GM23338 (cell line): ENCODE results near the gene S100A14. TPM values are rescaled to one million over a fixed set of nuclear protein-coding genes. Genes with fewer than 3 reads are reported as not detected.

ENCODE experiments used
- ATAC-seq: fragments of 200-7000 bp; cut with Tn5 transposase; 3 replicates; pipeline ENCODE4 v1.9.1; 2020
- DNase-seq: peaks from one replicate; pipeline ENCODE4 v3.0.0-alpha.2; 2015; ENCODE audit warnings: low spot score
- H2AFZ ChIP-seq: fragments of 200-600 bp; sonication (generic); 2 replicates; pipeline ENCODE4 v1.8.0; 2016; ENCODE audit warnings: antibody characterized with exemption, mild to moderate bottlenecking, moderate library complexity
- H3F3A ChIP-seq: fragments of 200-600 bp; sonication (generic); replicated peaks from 2 replicates; pipeline ENCODE4 v1.8.0; 2017; ENCODE audit warnings: antibody characterized with exemption, mixed run types, low read depth
- H3K27ac ChIP-seq: fragments of 200-600 bp; sonication (generic); 2 replicates; pipeline ENCODE4 v1.6.1; 2016; ENCODE audit warnings: low read depth
- H3K27me3 ChIP-seq: fragments of 200-600 bp; sonication (generic); 2 replicates; pipeline ENCODE4 v1.8.0; 2016; ENCODE audit warnings: mild to moderate bottlenecking, mixed run types, moderate library complexity; ENCODE audit not compliant: insufficient read depth
- H3K36me3 ChIP-seq: fragments of 200-600 bp; sonication (generic); 2 replicates; pipeline ENCODE4 v1.8.0; 2016; ENCODE audit warnings: mild to moderate bottlenecking; ENCODE audit not compliant: insufficient read depth
- H3K4me1 ChIP-seq: fragments of 200-600 bp; sonication (generic); 2 replicates; pipeline ENCODE4 v1.8.0; 2016; ENCODE audit warnings: mild to moderate bottlenecking, moderate library complexity; ENCODE audit not compliant: insufficient read depth
- H3K4me2 ChIP-seq: fragments of 200-600 bp; sonication (generic); 2 replicates; pipeline ENCODE4 v1.7.1; 2017; ENCODE audit warnings: mixed run types
- H3K4me3 ChIP-seq: fragments of 200-600 bp; sonication (generic); 2 replicates; pipeline ENCODE4 v1.6.1; 2016; ENCODE audit warnings: mixed run types
- H3K79me2 ChIP-seq: fragments of 200-600 bp; sonication (generic); replicated peaks from 2 replicates; pipeline ENCODE4 v1.8.0; 2017; ENCODE audit warnings: mild to moderate bottlenecking; ENCODE audit not compliant: insufficient read depth
- H3K9me2 ChIP-seq: fragments of 200-600 bp; sonication (generic); 2 replicates; pipeline ENCODE4 v1.8.0; 2017; ENCODE audit not compliant: insufficient read depth
- H4K20me1 ChIP-seq: fragments of 200-600 bp; sonication (generic); replicated peaks from 2 replicates; pipeline ENCODE4 v1.8.0; 2017; ENCODE audit warnings: mild to moderate bottlenecking; ENCODE audit not compliant: insufficient read depth
- H3K27ac Mint-ChIP-seq: 2 replicates; pipeline ENCODE4 v1.8.0; 2020; ENCODE audit warnings: inconsistent platforms, mild to moderate bottlenecking, moderate library complexity, mixed read lengths
- H3K27me3 Mint-ChIP-seq: 3 replicates; pipeline ENCODE4 v1.8.0; 2022; ENCODE audit warnings: low read depth, mild to moderate bottlenecking, moderate library complexity, mixed read lengths, inconsistent platforms; ENCODE audit not compliant: insufficient read depth, poor library complexity
- H3K36me3 Mint-ChIP-seq: 3 replicates; pipeline ENCODE4 v1.8.0; 2021; ENCODE audit warnings: low read depth, mild to moderate bottlenecking, inconsistent platforms, moderate library complexity, mixed read lengths
- H3K4me1 Mint-ChIP-seq: 3 replicates; pipeline ENCODE4 v1.8.0; 2020; ENCODE audit warnings: mild to moderate bottlenecking, inconsistent platforms, mixed read lengths
- H3K4me3 Mint-ChIP-seq: 3 replicates; pipeline ENCODE4 v1.8.0; 2021; ENCODE audit warnings: moderate library complexity, mild to moderate bottlenecking, inconsistent platforms, mixed read lengths
- H3K9me3 Mint-ChIP-seq: 3 replicates; pipeline ENCODE4 v1.8.0; 2020; ENCODE audit warnings: moderate library complexity, mild to moderate bottlenecking, inconsistent platforms, mixed read lengths
- CREB1 ChIP-seq: fragments of 250-450 bp; sonication (Bioruptor Pico); IDR thresholded peaks from 2 replicates; pipeline ENCODE4 v1.5.0; 2020; ENCODE audit warnings: low read depth, mild to moderate bottlenecking, moderate library complexity
- CTCF ChIP-seq, 2 experiments: fragments of 200-600 bp in 1 of 2; sonication (generic) in 1 of 2; conservative IDR thresholded peaks; 2 replicates each; pipeline versions ENCODE4 v1.5.1 to v1.6.1; 2016 to 2017; ENCODE audit warnings: antibody characterized with exemption in 2 of 2, low read depth in 2 of 2, mild to moderate bottlenecking in 2 of 2, moderate library complexity in 1 of 2
- ETS1 ChIP-seq: IDR thresholded peaks from 2 replicates; pipeline ENCODE4 v1.6.1; 2016; ENCODE audit warnings: antibody characterized with exemption
- EZH2 ChIP-seq: fragments of 200-600 bp; sonication (generic); IDR thresholded peaks from one replicate; pipeline ENCODE4 v1.8.0; 2017; ENCODE audit warnings: antibody characterized with exemption, mild to moderate bottlenecking, low read depth; ENCODE audit not compliant: unreplicated experiment
- EZH2phosphoT487 ChIP-seq: fragments of 200-600 bp; sonication (generic); IDR thresholded peaks from one replicate; pipeline ENCODE4 v1.8.1; 2018; ENCODE audit warnings: antibody characterized with exemption; ENCODE audit not compliant: unreplicated experiment
- JUNB ChIP-seq: IDR thresholded peaks from one replicate; pipeline ENCODE4 v1.6.1; 2016; ENCODE audit warnings: antibody characterized with exemption; ENCODE audit not compliant: unreplicated experiment
- NANOG ChIP-seq: IDR thresholded peaks from 2 replicates; pipeline ENCODE4 v1.6.1; 2016; ENCODE audit warnings: antibody characterized with exemption, borderline replicate concordance
- POLR2AphosphoS5 ChIP-seq: IDR thresholded peaks from 2 replicates; pipeline ENCODE4 v1.6.1; 2016; ENCODE audit warnings: antibody characterized with exemption, low read depth
- STAT1 ChIP-seq: IDR thresholded peaks from one replicate; pipeline ENCODE4 v1.6.1; 2016; ENCODE audit warnings: antibody characterized with exemption; ENCODE audit not compliant: unreplicated experiment
- ZNF114 ChIP-seq: fragments of 250-450 bp; sonication (Bioruptor Pico); IDR thresholded peaks from 2 replicates; pipeline ENCODE4 v1.5.0; 2020; ENCODE audit warnings: mild to moderate bottlenecking, moderate library complexity
- ZNF331 ChIP-seq: fragments of 250-450 bp; sonication (Bioruptor Pico); IDR thresholded peaks from 2 replicates; pipeline ENCODE4 v1.5.0; 2020; ENCODE audit warnings: low read depth, mild to moderate bottlenecking, moderate library complexity
- ZNF462 ChIP-seq: fragments of 250-450 bp; sonication (Bioruptor Pico); IDR thresholded peaks from 2 replicates; pipeline ENCODE4 v1.5.0; 2020; ENCODE audit warnings: mild to moderate bottlenecking, moderate library complexity
- long read RNA-seq: library from polyadenylated mRNA; unstranded; transcript quantifications from one replicate; pipeline ENCODE4 v2.0.0, GENCODE V29; 2020; ENCODE audit not compliant: unreplicated experiment
- polyA plus RNA-seq: library from polyadenylated mRNA; unstranded; fragments of >200 nt; fragmentation: Nextera tagmentation; extraction: Ambion mirVana; gene quantifications from 2 replicates; pipeline ENCODE4 v1.2.1, GENCODE V29; 2016
- total RNA-seq: library from RNA; depleted of rRNA; stranded (reverse); fragments of >200 nt; shearing (Covaris generic); gene quantifications from 2 replicates; pipeline ENCODE4 v1.2.3, GENCODE V29; 2014; rRNA removed
- TF ChIP-seq, protein P1 (sequence below): IDR thresholded peaks from one replicate; pipeline ENCODE4 v1.6.1; 2018; ENCODE audit warnings: antibody characterized with exemption; ENCODE audit not compliant: unreplicated experiment

Gene S100A14
- total RNA-seq (0.28 TPM in 1 of 2 replicates, not detected in the other), polyA plus RNA-seq (0.53 and 0.64 TPM in 2 replicates)
- long read RNA-seq, partial matches to known transcripts, result 0 of 3 reads
- long read RNA-seq, other reads (novel, unspliced or antisense), result 1 of 3 reads

GRCh38 chr1:153616144-153616916 lies at the start of gene S100A14:
Gene S100A14, minus strand, starts transcription at chr1:153616325. Its CDS starts 467 bp downstream, at chr1:153615858.
- Histone ChIP-seq H3K79me2 (no peaks in the 10 kb centered on the region), H3K36me3 (no peaks in the 10 kb centered on the region), H3K4me2 (no peak within 1 kb of the TSS), H3K9me2 (no peaks in the 10 kb centered on the region), H3K27me3 (no peaks in the 10 kb centered on the region), H4K20me1 (no peaks in the 10 kb centered on the region), H3K4me1 (peaks cover 10% of the 10 kb centered on the region; the same call in 1 of the 2 replicates), H3F3A (no peaks in the 10 kb centered on the region), H3K27ac (no peak within 1 kb of the TSS), H2AFZ (peak within 1 kb of the TSS; percentile 74; the same call in 1 of the 2 replicates), H3K4me3 (no peak within 1 kb of the TSS)
- Mint-ChIP-seq H3K9me3 (no peaks in the 10 kb centered on the region), H3K27ac (no peak within 1 kb of the TSS; the same call in 1 of the 2 replicates), H3K27me3 (peaks cover 14% of the 10 kb centered on the region), H3K36me3 (peaks cover 11% of the 10 kb centered on the region), H3K4me1 (peaks cover 35% of the 10 kb centered on the region), H3K4me3 (no peak within 1 kb of the TSS)
- TF ChIP-seq ETS1 (no peak), ZNF331 (CRISPR knock-in tag) (no peak), NANOG (no peak), JUNB (no peak), EZH2 (no peak), CTCF (conservative IDR thresholded peaks at IDR 0.05; ENCODE audit: low read depth in 2 of 2) (no peak), ZNF462 (CRISPR knock-in tag) (no peak), CREB1 (CRISPR knock-in tag) (no peak), ZNF114 (no peak), POLR2AphosphoS5 (no peak), EZH2phosphoT487 (no peak), STAT1 (no peak)
- TF ChIP-seq, protein P1, sequence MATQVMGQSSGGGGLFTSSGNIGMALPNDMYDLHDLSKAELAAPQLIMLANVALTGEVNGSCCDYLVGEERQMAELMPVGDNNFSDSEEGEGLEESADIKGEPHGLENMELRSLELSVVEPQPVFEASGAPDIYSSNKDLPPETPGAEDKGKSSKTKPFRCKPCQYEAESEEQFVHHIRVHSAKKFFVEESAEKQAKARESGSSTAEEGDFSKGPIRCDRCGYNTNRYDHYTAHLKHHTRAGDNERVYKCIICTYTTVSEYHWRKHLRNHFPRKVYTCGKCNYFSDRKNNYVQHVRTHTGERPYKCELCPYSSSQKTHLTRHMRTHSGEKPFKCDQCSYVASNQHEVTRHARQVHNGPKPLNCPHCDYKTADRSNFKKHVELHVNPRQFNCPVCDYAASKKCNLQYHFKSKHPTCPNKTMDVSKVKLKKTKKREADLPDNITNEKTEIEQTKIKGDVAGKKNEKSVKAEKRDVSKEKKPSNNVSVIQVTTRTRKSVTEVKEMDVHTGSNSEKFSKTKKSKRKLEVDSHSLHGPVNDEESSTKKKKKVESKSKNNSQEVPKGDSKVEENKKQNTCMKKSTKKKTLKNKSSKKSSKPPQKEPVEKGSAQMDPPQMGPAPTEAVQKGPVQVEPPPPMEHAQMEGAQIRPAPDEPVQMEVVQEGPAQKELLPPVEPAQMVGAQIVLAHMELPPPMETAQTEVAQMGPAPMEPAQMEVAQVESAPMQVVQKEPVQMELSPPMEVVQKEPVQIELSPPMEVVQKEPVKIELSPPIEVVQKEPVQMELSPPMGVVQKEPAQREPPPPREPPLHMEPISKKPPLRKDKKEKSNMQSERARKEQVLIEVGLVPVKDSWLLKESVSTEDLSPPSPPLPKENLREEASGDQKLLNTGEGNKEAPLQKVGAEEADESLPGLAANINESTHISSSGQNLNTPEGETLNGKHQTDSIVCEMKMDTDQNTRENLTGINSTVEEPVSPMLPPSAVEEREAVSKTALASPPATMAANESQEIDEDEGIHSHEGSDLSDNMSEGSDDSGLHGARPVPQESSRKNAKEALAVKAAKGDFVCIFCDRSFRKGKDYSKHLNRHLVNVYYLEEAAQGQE, result no peak
- DNase-seq (no peak), ATAC-seq (peak; percentile 12)
